Pancreas (tissue), 10 donors: Measurements from ENCODE around the gene TIMM21. TPM values are rescaled to one million over a fixed set of nuclear protein-coding genes. Genes with fewer than 3 reads are reported as not detected.

Experiments
- ATAC-seq, 4 donors: fragments of 200-7000 bp; cut with Tn5 transposase; one replicate each; pipeline versions ENCODE4 v1.8.0 to v1.9.1; 2020; ENCODE audit warnings: mild to moderate bottlenecking in 4 of 4, moderate library complexity in 4 of 4
- DNase-seq, 6 donors: peaks; one replicate each; pipeline ENCODE4 v3.0.0-alpha.2; 2020
- FAIRE-seq: peaks from 2 replicates; lab custom pipeline; 2012; peaks lifted over from hg19 to GRCh38; lab: Jason Lieb, UNC
- H3K27ac ChIP-seq, 4 donors: fragments of 200-600 bp; sonication (generic); 1 replicate in 3 of 4; 2 replicates in 1 of 4; pipeline versions ENCODE4 v1.5.0 to v1.8.0; 2020
- H3K27me3 ChIP-seq, 4 donors: fragments of 200-600 bp; one replicate each; pipeline ENCODE4 v1.8.0; 2021
- H3K36me3 ChIP-seq, 3 donors: fragments of 200-600 bp; sonication (generic) in 1 of 3; one replicate each; pipeline versions ENCODE4 v1.5.0 to v1.8.0; 2020 to 2021
- H3K4me1 ChIP-seq, 3 donors: fragments of 200-600 bp; one replicate each; pipeline ENCODE4 v1.8.0; 2021
- H3K4me3 ChIP-seq, 4 donors: fragments of 200-600 bp; sonication (generic) in 2 of 4; one replicate each; pipeline versions ENCODE4 v1.5.0 to v1.8.0; 2020 to 2021
- H3K9me3 ChIP-seq, 4 donors: fragments of 200-600 bp; one replicate each; pipeline ENCODE4 v1.8.0; 2021
- WGBS, 2 donors: extraction: QIAGEN DNeasy Blood & Tissue Kit; methylation state at CpG; one replicate each; pipeline ENCODE4 v1.1.7; 2013; 5-methylcytosine and 5-hydroxymethylcytosine counted together
- intact Hi-C, 3 donors: fragments of 100-400 bp; cut with DNase I; formaldehyde crosslinking; loops; one replicate each; pipeline versions ENCODE4 v1.11.1 to v1.14.2; 2022
- polyA plus RNA-seq, 2 donors: library from polyadenylated mRNA; stranded (reverse); fragments of 200-250 nt; gene quantifications; one replicate each; pipeline ENCODE4 v1.2.3, GENCODE V29; 2013
- total RNA-seq, 6 donors: library from RNA; stranded (reverse); fragmentation: NEBNext Ultra II Directional in 4 of 6; extraction: Animal tissue kit (Norgen Biotek cat#: 25700) in 4 of 6; gene quantifications; one replicate each; pipeline versions ENCODE4 v1.2.1 to v1.2.4, GENCODE V29; 2021 to 2023
- TF ChIP-seq, protein P1 (sequence below), 4 donors: fragments of 200-600 bp; sonication (generic) in 3 of 4; IDR thresholded peaks; one replicate each; pipeline versions ENCODE4 v1.5.0 to v1.8.0; 2021; ENCODE audit warnings: antibody characterized with exemption in 4 of 4
- donor health status: healthy with polysubstance abuse.
- donor health status: DM: no; HTN: no; CAD: no; lungs with moderate emphysema.
- donor health status: DM: no; HTN: no; CAD: no.
- donor health status: control.
- donor health status: control.
- donor health status: Bipolar disorder and iron deficiency.
- donor health status: DM: yes; HTN: yes; CAD: no.
- donor health status: DM: no; HTN: no; CAD: no.
- donor health status: DM: no; HTN: no; CAD: no.
- donor health status: DM: yes; HTN: yes; CAD: no.

Gene TIMM21
- total and polyA plus RNA-seq, 8 donors, result 6.0 to 14.3 (median 10.0) TPM

DNA sequence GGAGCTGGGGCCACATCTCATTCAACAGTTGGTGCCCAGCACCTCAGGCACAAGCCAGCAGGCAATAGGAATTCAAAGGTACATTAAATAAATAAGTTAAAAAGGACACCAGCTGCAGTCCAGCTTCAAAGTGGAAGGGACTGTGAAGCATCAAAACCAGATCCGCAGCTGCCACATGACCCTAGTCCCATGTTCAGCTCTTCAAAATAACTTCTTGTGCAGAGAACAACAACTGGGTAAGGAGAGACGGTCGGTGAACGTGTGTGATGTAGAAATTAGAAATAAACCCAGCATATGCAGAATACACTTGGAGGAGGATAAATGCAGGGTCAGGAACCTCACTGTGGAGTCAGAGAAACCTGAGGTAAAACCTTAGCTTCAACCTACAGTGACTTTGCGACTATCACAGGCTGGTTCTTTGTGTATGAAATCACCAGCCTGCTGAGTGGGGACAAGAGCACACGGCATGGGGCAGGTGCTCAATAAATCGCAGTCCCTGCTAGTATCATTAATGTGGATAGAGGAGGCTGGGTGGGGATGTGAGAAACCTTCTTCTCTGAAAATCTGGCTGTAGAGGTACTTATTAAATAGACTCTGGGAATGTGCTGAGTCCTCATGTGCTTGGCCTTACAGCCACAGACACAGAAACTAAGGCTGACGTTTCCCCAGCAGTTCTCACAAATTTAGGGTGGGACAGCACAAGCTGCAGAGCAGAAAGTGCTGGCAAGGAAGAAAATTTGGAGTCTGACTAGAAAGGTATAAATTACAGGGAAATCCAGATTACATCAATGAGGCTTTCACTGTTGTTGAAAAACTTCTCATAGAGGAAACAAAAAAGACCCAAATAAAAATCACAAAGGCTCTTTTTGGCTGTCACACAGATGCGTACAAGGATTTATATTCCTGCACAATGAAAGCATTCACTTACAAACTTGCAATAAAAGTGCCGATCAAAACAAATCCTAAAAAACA, 21.4 kb upstream of the TIMM21 start:
- intact Hi-C loops, result no loop called here
- no peak overlapping the region for H3K27ac ChIP-seq
- DNase-seq (no peak), ATAC-seq (peak in 1 of 4 donors; percentile 29), FAIRE-seq (no peak)
- no peaks in the 10 kb centered on the region for H3K27me3 ChIP-seq
- WGBS, 2 donors, result 42 to 53% methylated on average over 10 of the region's 10 CpGs
- no peaks in the 10 kb centered on the region for H3K9me3 ChIP-seq
- TF ChIP-seq, protein P1, sequence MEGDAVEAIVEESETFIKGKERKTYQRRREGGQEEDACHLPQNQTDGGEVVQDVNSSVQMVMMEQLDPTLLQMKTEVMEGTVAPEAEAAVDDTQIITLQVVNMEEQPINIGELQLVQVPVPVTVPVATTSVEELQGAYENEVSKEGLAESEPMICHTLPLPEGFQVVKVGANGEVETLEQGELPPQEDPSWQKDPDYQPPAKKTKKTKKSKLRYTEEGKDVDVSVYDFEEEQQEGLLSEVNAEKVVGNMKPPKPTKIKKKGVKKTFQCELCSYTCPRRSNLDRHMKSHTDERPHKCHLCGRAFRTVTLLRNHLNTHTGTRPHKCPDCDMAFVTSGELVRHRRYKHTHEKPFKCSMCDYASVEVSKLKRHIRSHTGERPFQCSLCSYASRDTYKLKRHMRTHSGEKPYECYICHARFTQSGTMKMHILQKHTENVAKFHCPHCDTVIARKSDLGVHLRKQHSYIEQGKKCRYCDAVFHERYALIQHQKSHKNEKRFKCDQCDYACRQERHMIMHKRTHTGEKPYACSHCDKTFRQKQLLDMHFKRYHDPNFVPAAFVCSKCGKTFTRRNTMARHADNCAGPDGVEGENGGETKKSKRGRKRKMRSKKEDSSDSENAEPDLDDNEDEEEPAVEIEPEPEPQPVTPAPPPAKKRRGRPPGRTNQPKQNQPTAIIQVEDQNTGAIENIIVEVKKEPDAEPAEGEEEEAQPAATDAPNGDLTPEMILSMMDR (IDR thresholded peaks at IDR 0.05), result no peak
- no peaks in the 10 kb centered on the region for H3K4me1 ChIP-seq
- H3K4me3 ChIP-seq, result no peak overlapping the region
- no peaks in the 10 kb centered on the region for H3K36me3 ChIP-seq

DNA sequence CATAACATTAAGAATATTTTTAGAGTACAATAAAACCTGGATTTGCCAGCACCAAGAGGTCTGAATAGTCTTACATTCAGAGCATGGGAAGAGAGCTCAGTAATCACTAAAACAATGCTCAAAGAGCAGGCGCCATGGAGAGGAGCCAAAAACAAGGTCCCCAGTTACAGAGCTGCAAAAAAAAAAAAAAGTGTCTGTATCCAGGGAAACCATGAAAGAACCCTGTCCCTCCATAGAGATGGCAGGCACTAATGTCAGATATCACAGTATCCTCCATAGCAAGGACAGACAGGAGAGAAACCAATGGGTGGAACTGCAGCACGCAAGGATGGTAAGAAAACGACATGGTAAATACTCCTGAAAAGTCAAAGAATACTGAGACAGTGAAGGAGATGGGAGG, 20.2 kb upstream of the TIMM21 start:
- ATAC-seq (no peak), DNase-seq (no peak), FAIRE-seq (no peak)
- intact Hi-C loops, result no loop called here
- H3K27me3 ChIP-seq, result no peaks in the 10 kb centered on the region
- WGBS, 2 donors, result 59 to 68% methylated on average over 3 of the region's 3 CpGs
- no peaks in the 10 kb centered on the region for H3K4me1 ChIP-seq
- no peak overlapping the region for H3K4me3 ChIP-seq
- H3K9me3 ChIP-seq, result no peaks in the 10 kb centered on the region
- TF ChIP-seq, protein P1 (IDR thresholded peaks at IDR 0.05), result no peak
- H3K36me3 ChIP-seq, result no peaks in the 10 kb centered on the region
- no peak overlapping the region for H3K27ac ChIP-seq

- H3K27ac ChIP-seq, result no peak overlapping the region
- intact Hi-C loops, result no loop called here
- DNase-seq (no peak), ATAC-seq (no peak), FAIRE-seq (no peak)
- no peak overlapping the region for H3K4me3 ChIP-seq
- no peaks in the 10 kb centered on the region for H3K27me3 ChIP-seq
- H3K36me3 ChIP-seq, result no peaks in the 10 kb centered on the region
- H3K9me3 ChIP-seq, result no peaks in the 10 kb centered on the region
- H3K4me1 ChIP-seq, result no peaks in the 10 kb centered on the region
- WGBS, 2 donors, result 84 to 89% methylated on average over 3 of the region's 3 CpGs
- TF ChIP-seq, protein P1 (IDR thresholded peaks at IDR 0.05), result no peak
Measured at GRCh38 chr18:74131124-74131523, 17.2 kb upstream of the TIMM21 start.

DNA sequence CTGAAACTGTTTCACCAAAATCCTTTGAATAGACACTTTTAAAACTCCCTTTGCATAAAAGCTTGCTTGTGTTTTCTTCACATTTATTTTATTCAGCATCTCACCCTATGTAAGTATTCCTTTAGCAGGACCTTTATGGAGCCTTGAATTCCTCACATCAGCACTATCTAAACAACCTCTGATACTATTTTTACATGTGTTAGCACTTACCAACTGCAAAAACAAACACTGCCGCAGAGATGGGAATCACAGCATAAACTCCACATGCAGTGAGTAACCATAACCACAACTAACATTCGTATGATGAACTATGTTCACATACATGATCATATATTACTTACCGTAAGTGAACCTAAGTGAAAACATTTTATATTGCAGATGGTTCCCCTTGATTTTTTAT, 16.1 kb upstream of the TIMM21 start:
- WGBS, 2 donors, result 52 to 53% methylated on average over 3 of the region's 3 CpGs
- ATAC-seq (no peak), FAIRE-seq (no peak), DNase-seq (no peak)
- intact Hi-C loops, result no loop called here
- Histone ChIP-seq H3K27ac (no peak overlapping the region), H3K27me3 (no peaks in the 10 kb centered on the region), H3K9me3 (no peaks in the 10 kb centered on the region), H3K4me1 (no peaks in the 10 kb centered on the region), H3K36me3 (no peaks in the 10 kb centered on the region), H3K4me3 (no peak overlapping the region)
- TF ChIP-seq, protein P1 (IDR thresholded peaks at IDR 0.05), result no peak
